Neural progenitor cell (in vitro differentiated cells): ENCODE data around the gene PIAS2.

Experiments
- EZH2 ChIP-seq: fragments of 200-600 bp; sonication (generic); IDR thresholded peaks from 2 replicates; pipeline ENCODE4 v1.6.1; 2017; ENCODE audit warnings: antibody characterized with exemption, mild to moderate bottlenecking, moderate library complexity
- TF ChIP-seq, protein P1 (sequence below): fragments of 200-600 bp; sonication (generic); IDR thresholded peaks from 2 replicates; pipeline ENCODE4 v1.5.1; 2017; ENCODE audit warnings: antibody characterized with exemption, mild to moderate bottlenecking

DNA sequence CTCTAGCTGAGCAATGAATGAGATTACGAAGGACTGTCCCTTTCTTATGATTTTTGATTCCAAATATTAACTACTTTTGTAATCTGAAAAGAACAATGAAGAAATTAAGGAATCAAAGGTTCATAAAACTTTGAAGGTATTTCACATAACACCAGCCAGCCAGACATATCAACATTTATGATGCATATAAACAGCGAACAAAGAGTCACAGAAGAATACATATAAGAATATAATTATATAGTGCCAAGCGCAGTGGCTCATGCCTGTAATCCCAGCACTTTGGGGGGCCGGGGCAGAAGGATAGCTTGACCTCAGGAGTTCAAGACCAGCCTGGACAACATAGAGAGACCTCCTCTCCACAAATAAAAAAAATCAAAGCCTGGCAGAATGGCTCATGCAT is 34.1 kb downstream of the PIAS2 start:
- TF ChIP-seq, protein P1, sequence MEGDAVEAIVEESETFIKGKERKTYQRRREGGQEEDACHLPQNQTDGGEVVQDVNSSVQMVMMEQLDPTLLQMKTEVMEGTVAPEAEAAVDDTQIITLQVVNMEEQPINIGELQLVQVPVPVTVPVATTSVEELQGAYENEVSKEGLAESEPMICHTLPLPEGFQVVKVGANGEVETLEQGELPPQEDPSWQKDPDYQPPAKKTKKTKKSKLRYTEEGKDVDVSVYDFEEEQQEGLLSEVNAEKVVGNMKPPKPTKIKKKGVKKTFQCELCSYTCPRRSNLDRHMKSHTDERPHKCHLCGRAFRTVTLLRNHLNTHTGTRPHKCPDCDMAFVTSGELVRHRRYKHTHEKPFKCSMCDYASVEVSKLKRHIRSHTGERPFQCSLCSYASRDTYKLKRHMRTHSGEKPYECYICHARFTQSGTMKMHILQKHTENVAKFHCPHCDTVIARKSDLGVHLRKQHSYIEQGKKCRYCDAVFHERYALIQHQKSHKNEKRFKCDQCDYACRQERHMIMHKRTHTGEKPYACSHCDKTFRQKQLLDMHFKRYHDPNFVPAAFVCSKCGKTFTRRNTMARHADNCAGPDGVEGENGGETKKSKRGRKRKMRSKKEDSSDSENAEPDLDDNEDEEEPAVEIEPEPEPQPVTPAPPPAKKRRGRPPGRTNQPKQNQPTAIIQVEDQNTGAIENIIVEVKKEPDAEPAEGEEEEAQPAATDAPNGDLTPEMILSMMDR = no peak
- no peak for TF ChIP-seq EZH2
